IMR-90 (cell line): ENCODE data around the gene BRF1. TPM values are rescaled to one million over a fixed set of nuclear protein-coding genes. Genes with fewer than 3 reads are reported as not detected.

Source experiments
- ATAC-seq: fragments of 200-7000 bp; cut with Tn5 transposase; 2 replicates; pipeline ENCODE4 v1.9.1; 2020; ENCODE audit warnings: low read depth, mild to moderate bottlenecking, moderate library complexity
- BruUV-seq: library from RNA; stranded (reverse); fragments of 400-500 nt; replicated peaks from 2 replicates; lab custom pipeline; 2021; lab: Mats Ljungman, UMichigan
- CTCF ChIA-PET: fragments of 300-600 bp; formaldehyde crosslinking; extraction: SDS; loops from one replicate; lab custom pipeline; 2021; ENCODE audit warnings: antibody characterized with exemption; lab: Yijun Ruan, JAX
- POLR2A ChIA-PET: fragments of 300-600 bp; sonication (Branson Sonifier 250); formaldehyde crosslinking; loops from one replicate; lab custom pipeline; 2022; ENCODE audit warnings: antibody characterized with exemption; ENCODE audit not compliant: unreplicated experiment; lab: Charles Lee
- DNase-seq: peaks from one replicate; pipeline ENCODE4 v3.0.0; 2013
- H2AFZ ChIP-seq: replicated peaks from 2 replicates; pipeline ENCODE3; 2013; ENCODE audit warnings: low read length, mild to moderate bottlenecking; ENCODE audit not compliant: poor library complexity
- H2AK5ac ChIP-seq: 2 replicates; pipeline ENCODE4 v1.6.1; 2013; ENCODE audit warnings: low read depth, low read length, inconsistent platforms
- H2AK9ac ChIP-seq: replicated peaks from 2 replicates; pipeline ENCODE3; 2013; ENCODE audit warnings: mild to moderate bottlenecking, low read depth, low read length, moderate library complexity; ENCODE audit not compliant: poor library complexity
- H2BK120ac ChIP-seq: 2 replicates; pipeline ENCODE4 v1.6.1; 2013; ENCODE audit warnings: low read depth, low read length, inconsistent platforms
- H2BK15ac ChIP-seq: 3 replicates; pipeline ENCODE4 v1.6.1; 2013; ENCODE audit warnings: low read depth, low read length, inconsistent platforms
- H2BK20ac ChIP-seq: 2 replicates; pipeline ENCODE4 v1.6.1; 2013; ENCODE audit warnings: low read depth, mild to moderate bottlenecking, inconsistent platforms, low read length, moderate library complexity
- H2BK5ac ChIP-seq: 2 replicates; pipeline ENCODE4 v1.6.1; 2013; ENCODE audit warnings: mild to moderate bottlenecking, low read depth, low read length, inconsistent platforms; ENCODE audit not compliant: poor library complexity, severe bottlenecking
- H3K14ac ChIP-seq: replicated peaks from 2 replicates; pipeline ENCODE4 v1.6.1; 2013; ENCODE audit warnings: low read depth, low read length, inconsistent platforms
- H3K18ac ChIP-seq: 2 replicates; pipeline ENCODE4 v1.6.1; 2013; ENCODE audit warnings: low read depth, low read length, control low read depth
- H3K23ac ChIP-seq: 2 replicates; pipeline ENCODE4 v1.6.1; 2013; ENCODE audit warnings: low read depth, low read length, inconsistent platforms
- H3K27ac ChIP-seq: 2 replicates; pipeline ENCODE4 v1.5.1; 2013; ENCODE audit warnings: mild to moderate bottlenecking, control low read depth, low read length; ENCODE audit not compliant: insufficient read depth
- H3K27me3 ChIP-seq: 2 replicates; pipeline ENCODE4 v1.6.1; 2013; ENCODE audit warnings: low read length; ENCODE audit not compliant: control insufficient read depth, insufficient read depth
- H3K36me3 ChIP-seq: 2 replicates; pipeline ENCODE4 v1.6.1; 2013; ENCODE audit warnings: low read length, mixed read lengths; ENCODE audit not compliant: control insufficient read depth, insufficient read depth
- H3K4ac ChIP-seq: 2 replicates; pipeline ENCODE4 v1.6.1; 2013; ENCODE audit warnings: low read depth, low read length, inconsistent platforms
- H3K4me1 ChIP-seq: 2 replicates; pipeline ENCODE4 v1.6.1; 2013; ENCODE audit warnings: low read length, mixed read lengths; ENCODE audit not compliant: control insufficient read depth, insufficient read depth
- H3K4me2 ChIP-seq: 2 replicates; pipeline ENCODE4 v1.6.1; 2013; ENCODE audit warnings: low read depth, mild to moderate bottlenecking, control low read depth, low read length, moderate library complexity
- H3K4me3 ChIP-seq: 2 replicates; pipeline ENCODE4 v1.5.1; 2013; ENCODE audit warnings: low read depth, mild to moderate bottlenecking, control low read depth, low read length, moderate library complexity; ENCODE audit not compliant: insufficient read depth
- H3K56ac ChIP-seq: 2 replicates; pipeline ENCODE4 v1.6.1; 2013; ENCODE audit warnings: low read length, inconsistent platforms; ENCODE audit not compliant: insufficient read depth; ENCODE audit errors: extremely low read depth
- H3K79me1 ChIP-seq, 2 experiments: 2 replicates each; pipeline ENCODE4 v1.6.1; 2013; ENCODE audit warnings: low read length in 2 of 2, inconsistent platforms in 1 of 2, low read depth in 1 of 2
- H3K9ac ChIP-seq: 2 replicates; pipeline ENCODE4 v1.6.1; 2013; ENCODE audit warnings: low read depth, low read length, control low read depth
- H3K9me1 ChIP-seq: 2 replicates; pipeline ENCODE4 v1.6.1; 2013; ENCODE audit warnings: low read length, inconsistent platforms; ENCODE audit not compliant: insufficient read depth
- H3K9me3 ChIP-seq: 2 replicates; pipeline ENCODE4 v1.6.1; 2013; ENCODE audit warnings: low read length; ENCODE audit not compliant: control insufficient read depth, insufficient read depth
- H4K20me1 ChIP-seq: 2 replicates; pipeline ENCODE4 v1.6.1; 2013; ENCODE audit warnings: low read length, inconsistent platforms; ENCODE audit not compliant: insufficient read depth
- H4K5ac ChIP-seq: 2 replicates; pipeline ENCODE4 v1.6.1; 2013; ENCODE audit warnings: mild to moderate bottlenecking, low read depth, low read length, control low read depth
- H4K8ac ChIP-seq, 2 experiments: 2 replicates each; pipeline ENCODE4 v1.6.1; 2013; ENCODE audit warnings: low read depth in 2 of 2, low read length in 2 of 2, control low read depth in 1 of 2, inconsistent platforms in 1 of 2
- H4K91ac ChIP-seq: 2 replicates; pipeline ENCODE4 v1.6.1; 2013; ENCODE audit warnings: low read depth, low read length, inconsistent platforms; ENCODE audit not compliant: insufficient read depth
- BHLHE40 ChIP-seq: fragments of 150-350 bp; IDR thresholded peaks from 2 replicates; pipeline ENCODE4 v1.6.1; 2016; ENCODE audit warnings: mild to moderate bottlenecking, low read depth, low read length
- CEBPB ChIP-seq: IDR thresholded peaks from 2 replicates; pipeline ENCODE4 v1.6.1; 2012; ENCODE audit warnings: low read depth, low read length, improper control_type of control experiment
- CHD1 ChIP-seq: IDR thresholded peaks from 2 replicates; pipeline ENCODE4 v1.6.1; 2012; ENCODE audit warnings: low read depth, low read length, improper control_type of control experiment
- FOS ChIP-seq: fragments of 150-350 bp; IDR thresholded peaks from 2 replicates; pipeline ENCODE4 v1.6.1; 2016; ENCODE audit warnings: low read depth, low read length
- MAFK ChIP-seq: IDR thresholded peaks from 2 replicates; pipeline ENCODE4 v1.6.1; 2012; ENCODE audit warnings: low read depth, low read length, improper control_type of control experiment
- MAZ ChIP-seq: IDR thresholded peaks from 2 replicates; pipeline ENCODE4 v1.6.1; 2012; ENCODE audit warnings: low read depth, mild to moderate bottlenecking, low read length, improper control_type of control experiment, moderate library complexity, borderline replicate concordance
- MXI1 ChIP-seq: IDR thresholded peaks from 2 replicates; pipeline ENCODE4 v1.6.1; 2012; ENCODE audit warnings: low read depth, mild to moderate bottlenecking, low read length, moderate library complexity, borderline replicate concordance
- NFE2L2 ChIP-seq: fragments of 150-350 bp; IDR thresholded peaks from 2 replicates; pipeline ENCODE4 v1.6.1; 2016; ENCODE audit warnings: low read depth, mild to moderate bottlenecking, low read length
- RAD21 ChIP-seq: IDR thresholded peaks from 2 replicates; pipeline ENCODE4 v1.6.1; 2012; ENCODE audit warnings: low read length, improper control_type of control experiment
- RCOR1 ChIP-seq: IDR thresholded peaks from 2 replicates; pipeline ENCODE4 v1.6.1; 2012; ENCODE audit warnings: mild to moderate bottlenecking, low read length, improper control_type of control experiment; ENCODE audit not compliant: insufficient replicate concordance
- RFX5 ChIP-seq: IDR thresholded peaks from 2 replicates; pipeline ENCODE4 v1.8.0; 2012; ENCODE audit warnings: low read depth, mild to moderate bottlenecking, low read length, moderate library complexity
- SMC3 ChIP-seq: fragments of 150-350 bp; IDR thresholded peaks from 2 replicates; pipeline ENCODE4 v1.6.1; 2016; ENCODE audit warnings: low read depth, mild to moderate bottlenecking, antibody characterized with exemption, low read length, moderate library complexity
- WGBS, 2 experiments: methylation state at CpG; one replicate each; pipeline versions ENCODE4 v1.1.5 to v1.1.7; 2013; ENCODE audit warnings: missing lambda C conversion rate in 2 of 2; ENCODE audit not compliant: insufficient read length in 1 of 2; ENCODE audit errors: extremely low coverage in 2 of 2; 5-methylcytosine and 5-hydroxymethylcytosine counted together
- dilution Hi-C: fragments of 300-500 bp; cut with HindIII; formaldehyde crosslinking; loops from one replicate; pipeline ENCODE4 v1.14.3; 2018; ENCODE audit warnings: low sequenced_read_pairs; ENCODE audit not compliant: unreplicated experiment
- in situ Hi-C: fragments of 300-500 bp; cut with MboI; formaldehyde crosslinking; loops from 3 replicates; pipeline ENCODE4 v1.14.3; 2019; ENCODE audit warnings: low sequenced_read_pairs, inconsistent platforms, mixed read lengths
- intact Hi-C: fragments of 100-400 bp; cut with micrococcal nuclease; formaldehyde crosslinking; loops from 2 replicates; pipeline ENCODE4 v1.10.0; 2022
- polyA plus RNA-seq, 3 experiments: library from polyadenylated mRNA; depleted of rRNA; stranded (reverse); fragments of >200 nt; gene quantifications; 2 replicates each; pipeline ENCODE4 v1.2.3, GENCODE V29; 2012; ENCODE audit warnings: low replicate concordance in 1 of 3
- total RNA-seq: library from RNA; depleted of rRNA; stranded (reverse); fragments of >200 nt; gene quantifications from 2 replicates; pipeline ENCODE4 v1.2.3, GENCODE V29; 2012
- TF ChIP-seq, protein P1 (sequence below): conservative IDR thresholded peaks from 2 replicates; pipeline ENCODE4 v1.5.1; 2012; ENCODE audit warnings: mild to moderate bottlenecking, low read depth, low read length, improper control_type of control experiment
- TF ChIP-seq, protein P2 (sequence below): fragments of 150-350 bp; IDR thresholded peaks from 2 replicates; pipeline ENCODE4 v1.6.1; 2017; ENCODE audit warnings: mild to moderate bottlenecking, antibody characterized with exemption, low read length, low read depth
- TF ChIP-seq, protein P3 (sequence below): fragments of 150-350 bp; IDR thresholded peaks from 2 replicates; pipeline ENCODE4 v1.6.1; 2016; ENCODE audit warnings: low read depth, mild to moderate bottlenecking, low read length, moderate library complexity, borderline replicate concordance

BRF1 gene
- total and polyA plus RNA-seq, 2 of the 4 experiments (the other 2 are of a cell fraction), result 12.4 to 16.7 TPM

DNA sequence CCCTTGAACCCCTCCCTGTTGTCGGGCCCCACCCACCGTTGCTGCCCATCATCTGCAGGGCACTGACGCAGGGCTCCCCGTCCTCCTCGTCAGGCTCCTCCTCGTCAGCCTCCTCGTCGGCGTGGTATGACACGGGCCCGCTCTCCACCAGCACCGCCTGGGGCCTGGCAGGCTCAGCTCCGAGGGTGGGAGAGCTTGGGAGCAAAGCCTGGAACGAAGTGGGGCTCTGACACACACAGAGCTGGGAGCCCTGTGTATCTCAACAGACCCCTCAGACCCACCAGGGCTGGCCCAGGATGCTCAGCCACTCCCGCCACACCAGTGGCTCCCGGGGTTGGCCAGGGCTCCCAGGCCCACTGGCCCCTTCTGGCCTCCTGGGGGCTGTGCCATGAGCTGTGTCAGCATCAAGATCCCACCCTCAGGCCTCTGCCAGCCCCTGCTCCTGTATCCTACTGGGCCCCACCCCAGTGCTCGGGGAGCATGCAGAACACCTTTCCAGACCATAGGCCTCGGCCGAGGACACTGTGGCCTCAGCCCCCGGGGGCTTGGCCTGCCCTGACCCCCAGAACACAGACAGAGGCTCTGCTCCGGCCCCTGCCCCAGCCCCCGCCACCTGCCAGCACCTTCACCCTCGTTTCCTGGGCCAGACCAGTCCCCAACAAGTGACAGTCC, 89.6 kb downstream of the BRF1 start:
- WGBS, 2 experiments, result 88% methylated on average over 12 of the region's 23 CpGs; no CpG with 5 or more reads in 1 of the 2 experiments
- intact Hi-C loops (no loop called here), in situ Hi-C loops (no loop called here)

More for the DNA sequence above, 89.6 kb downstream of the BRF1 start:
- Histone ChIP-seq H3K4ac (no peak overlapping the region), H2BK15ac (no peak overlapping the region), H3K79me1 (peaks cover 9 to 14% of the 10 kb centered on the region in 2 experiments; a peak in 3 of 4 replicates), H3K56ac (no peak overlapping the region), H3K23ac (no peak overlapping the region), H4K91ac (no peak overlapping the region), H3K14ac (no peak overlapping the region), H4K20me1 (peaks cover 13% of the 10 kb centered on the region), H3K27ac (no peak overlapping the region), H2BK5ac (no peak overlapping the region), H2AFZ (no peak overlapping the region), H3K4me3 (no peak overlapping the region), H3K4me1 (no peaks in the 10 kb centered on the region), H2BK20ac (no peak overlapping the region), H3K27me3 (no peaks in the 10 kb centered on the region), H3K9ac (no peak overlapping the region), H2AK5ac (no peak overlapping the region), H3K18ac (no peak overlapping the region), H4K5ac (no peak overlapping the region), H3K4me2 (no peak overlapping the region), H3K9me3 (no peaks in the 10 kb centered on the region), H3K9me1 (peaks cover 10% of the 10 kb centered on the region), H4K8ac (no peak overlapping the region), H2BK120ac (no peak overlapping the region), H2AK9ac (no peak overlapping the region), H3K36me3 (peaks cover 20% of the 10 kb centered on the region)
- CTCF ChIA-PET, result no interaction called here
- dilution Hi-C loops, result no loop called here
- BruUV-seq, result no TSS peak
- ATAC-seq (no peak), DNase-seq (no peak)
- POLR2A ChIA-PET, result no interaction called here
- TF ChIP-seq BHLHE40 (no peak), MAFK (no peak), MXI1 (no peak), MAZ (no peak), NFE2L2 (no peak), RAD21 (no peak), SMC3 (no peak), CHD1 (no peak), RFX5 (no peak), RCOR1 (no peak), FOS (no peak), CEBPB (no peak)
- TF ChIP-seq, protein P1, sequence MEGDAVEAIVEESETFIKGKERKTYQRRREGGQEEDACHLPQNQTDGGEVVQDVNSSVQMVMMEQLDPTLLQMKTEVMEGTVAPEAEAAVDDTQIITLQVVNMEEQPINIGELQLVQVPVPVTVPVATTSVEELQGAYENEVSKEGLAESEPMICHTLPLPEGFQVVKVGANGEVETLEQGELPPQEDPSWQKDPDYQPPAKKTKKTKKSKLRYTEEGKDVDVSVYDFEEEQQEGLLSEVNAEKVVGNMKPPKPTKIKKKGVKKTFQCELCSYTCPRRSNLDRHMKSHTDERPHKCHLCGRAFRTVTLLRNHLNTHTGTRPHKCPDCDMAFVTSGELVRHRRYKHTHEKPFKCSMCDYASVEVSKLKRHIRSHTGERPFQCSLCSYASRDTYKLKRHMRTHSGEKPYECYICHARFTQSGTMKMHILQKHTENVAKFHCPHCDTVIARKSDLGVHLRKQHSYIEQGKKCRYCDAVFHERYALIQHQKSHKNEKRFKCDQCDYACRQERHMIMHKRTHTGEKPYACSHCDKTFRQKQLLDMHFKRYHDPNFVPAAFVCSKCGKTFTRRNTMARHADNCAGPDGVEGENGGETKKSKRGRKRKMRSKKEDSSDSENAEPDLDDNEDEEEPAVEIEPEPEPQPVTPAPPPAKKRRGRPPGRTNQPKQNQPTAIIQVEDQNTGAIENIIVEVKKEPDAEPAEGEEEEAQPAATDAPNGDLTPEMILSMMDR, result no peak
- TF ChIP-seq, protein P2, sequence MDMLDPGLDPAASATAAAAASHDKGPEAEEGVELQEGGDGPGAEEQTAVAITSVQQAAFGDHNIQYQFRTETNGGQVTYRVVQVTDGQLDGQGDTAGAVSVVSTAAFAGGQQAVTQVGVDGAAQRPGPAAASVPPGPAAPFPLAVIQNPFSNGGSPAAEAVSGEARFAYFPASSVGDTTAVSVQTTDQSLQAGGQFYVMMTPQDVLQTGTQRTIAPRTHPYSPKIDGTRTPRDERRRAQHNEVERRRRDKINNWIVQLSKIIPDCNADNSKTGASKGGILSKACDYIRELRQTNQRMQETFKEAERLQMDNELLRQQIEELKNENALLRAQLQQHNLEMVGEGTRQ, result no peak
- TF ChIP-seq, protein P3, sequence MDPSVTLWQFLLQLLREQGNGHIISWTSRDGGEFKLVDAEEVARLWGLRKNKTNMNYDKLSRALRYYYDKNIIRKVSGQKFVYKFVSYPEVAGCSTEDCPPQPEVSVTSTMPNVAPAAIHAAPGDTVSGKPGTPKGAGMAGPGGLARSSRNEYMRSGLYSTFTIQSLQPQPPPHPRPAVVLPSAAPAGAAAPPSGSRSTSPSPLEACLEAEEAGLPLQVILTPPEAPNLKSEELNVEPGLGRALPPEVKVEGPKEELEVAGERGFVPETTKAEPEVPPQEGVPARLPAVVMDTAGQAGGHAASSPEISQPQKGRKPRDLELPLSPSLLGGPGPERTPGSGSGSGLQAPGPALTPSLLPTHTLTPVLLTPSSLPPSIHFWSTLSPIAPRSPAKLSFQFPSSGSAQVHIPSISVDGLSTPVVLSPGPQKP, result no peak
